Activated gamma-delta T cell treated with Interleukin-2 at 50 U/mL for 16 hours (primary cell): Measurements from ENCODE around the gene CSRNP3.

Experiments used
- DNase-seq: peaks from one replicate; pipeline ENCODE4 v3.0.0-alpha.2; 2020

Gene CSRNP3

GRCh38 chr2:165594231-165594934 is 124.9 kb downstream of the CSRNP3 start:
- DNase-seq, result no peak

GRCh38 chr2:165594935-165595255 is 125.4 kb downstream of the CSRNP3 start:
- DNase-seq, result no peak

DNA sequence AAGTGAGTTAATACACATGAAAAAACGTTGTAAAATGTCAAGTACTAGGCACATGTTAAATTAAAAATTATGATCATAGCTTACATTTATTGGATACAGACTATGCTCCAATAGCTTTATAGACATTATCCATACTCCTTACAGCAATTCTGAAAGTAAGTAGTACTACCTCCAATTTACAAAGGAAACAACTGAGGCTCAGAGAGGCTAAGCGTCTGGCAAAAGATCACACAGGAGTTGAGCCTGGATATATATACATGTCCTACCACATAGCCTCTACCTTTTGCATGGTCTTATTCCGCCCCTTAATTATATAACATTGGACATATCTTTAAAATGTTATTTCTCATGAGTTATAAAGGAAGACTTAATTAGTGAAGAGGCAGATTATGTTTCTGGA is 127.3 kb downstream of the CSRNP3 start:
- no peak for DNase-seq

DNA sequence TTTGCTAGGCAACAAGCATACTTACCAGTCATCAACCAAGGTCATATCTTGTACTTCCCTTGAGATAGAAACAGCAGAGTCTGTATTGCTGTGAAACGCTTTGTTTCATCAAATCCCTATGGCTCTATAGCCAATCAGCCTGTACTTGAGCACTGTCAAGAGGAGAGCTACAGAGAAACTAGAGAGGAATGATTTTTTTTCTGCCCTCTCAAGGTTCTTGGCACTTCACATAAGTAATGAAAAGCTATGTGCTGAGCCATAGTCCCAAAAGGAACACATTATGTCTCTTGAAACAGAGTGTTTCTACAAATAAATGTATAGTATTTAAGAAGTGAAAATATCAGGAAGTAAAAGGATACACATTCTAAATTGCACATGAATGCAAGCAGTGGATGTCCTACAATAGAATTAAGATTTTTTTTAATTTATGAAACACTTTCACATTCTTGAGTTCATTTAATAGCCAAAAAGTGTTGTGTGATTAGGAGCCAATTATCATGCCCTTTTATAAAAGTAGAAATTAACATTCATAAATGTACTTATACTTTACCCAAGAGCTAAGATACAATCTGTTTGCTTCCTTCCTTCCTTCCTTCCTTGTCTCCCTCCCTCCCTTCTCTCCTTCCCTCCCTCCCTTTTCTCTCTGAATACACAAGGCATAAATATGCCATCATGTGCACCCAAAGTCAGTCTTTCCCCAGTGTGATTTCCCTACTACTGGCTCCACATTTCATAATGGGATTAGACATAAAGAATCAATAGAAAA is 131.8 kb downstream of the CSRNP3 start:
- no peak for DNase-seq

DNA sequence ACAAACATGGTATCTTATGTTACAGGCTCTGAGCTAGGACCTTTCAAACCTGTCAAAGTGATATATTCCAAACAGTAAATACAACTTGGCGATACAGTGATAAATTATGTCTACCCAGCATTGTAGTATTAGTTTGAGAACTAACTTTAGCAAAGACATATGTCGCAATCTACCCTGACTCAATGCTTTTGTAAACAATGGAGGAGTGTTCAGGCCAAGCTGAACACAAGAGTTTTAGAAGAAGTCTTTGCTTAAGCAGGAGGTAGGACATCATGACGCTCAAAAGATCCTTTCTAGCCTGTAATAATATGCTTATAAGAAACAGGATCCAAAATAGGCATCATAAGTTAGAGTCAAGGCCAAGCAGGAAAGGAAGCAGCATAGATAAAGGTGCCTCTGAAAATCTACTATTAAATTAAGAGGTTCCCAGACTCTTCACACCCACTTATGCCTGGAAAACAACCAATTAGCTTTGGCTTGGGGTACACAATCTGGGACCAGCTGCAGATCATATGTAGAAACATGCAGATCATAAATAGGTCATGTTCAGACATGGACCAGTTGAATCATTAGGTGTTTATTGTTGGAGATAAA is 132.5 kb downstream of the CSRNP3 start:
- DNase-seq, result no peak

- DNase-seq, result no peak
These were observed 140.2 kb downstream of the CSRNP3 start for GRCh38 chr2:165609672-165610071.

DNA sequence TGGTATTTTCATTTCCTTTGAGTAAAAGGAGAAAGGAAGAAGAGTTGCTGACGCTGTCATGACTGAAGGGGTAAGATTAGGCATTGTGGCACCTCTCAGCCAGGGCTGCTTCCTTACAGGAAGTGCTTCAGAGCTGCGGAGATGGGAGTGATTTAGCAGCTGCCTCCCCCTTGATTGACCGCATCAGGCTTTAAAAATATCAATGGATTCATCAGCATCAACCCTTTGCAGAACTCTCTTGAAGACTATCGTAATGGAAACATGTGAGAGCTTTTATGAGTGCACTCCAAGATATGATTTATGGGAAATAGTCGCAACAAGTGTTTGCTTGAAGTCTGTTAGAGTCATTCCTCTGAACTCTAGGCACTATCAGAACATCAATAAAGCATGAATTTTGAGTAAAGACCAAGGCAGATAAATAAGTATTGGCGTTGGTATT is 141.1 kb downstream of the CSRNP3 start:
- no peak for DNase-seq

DNA sequence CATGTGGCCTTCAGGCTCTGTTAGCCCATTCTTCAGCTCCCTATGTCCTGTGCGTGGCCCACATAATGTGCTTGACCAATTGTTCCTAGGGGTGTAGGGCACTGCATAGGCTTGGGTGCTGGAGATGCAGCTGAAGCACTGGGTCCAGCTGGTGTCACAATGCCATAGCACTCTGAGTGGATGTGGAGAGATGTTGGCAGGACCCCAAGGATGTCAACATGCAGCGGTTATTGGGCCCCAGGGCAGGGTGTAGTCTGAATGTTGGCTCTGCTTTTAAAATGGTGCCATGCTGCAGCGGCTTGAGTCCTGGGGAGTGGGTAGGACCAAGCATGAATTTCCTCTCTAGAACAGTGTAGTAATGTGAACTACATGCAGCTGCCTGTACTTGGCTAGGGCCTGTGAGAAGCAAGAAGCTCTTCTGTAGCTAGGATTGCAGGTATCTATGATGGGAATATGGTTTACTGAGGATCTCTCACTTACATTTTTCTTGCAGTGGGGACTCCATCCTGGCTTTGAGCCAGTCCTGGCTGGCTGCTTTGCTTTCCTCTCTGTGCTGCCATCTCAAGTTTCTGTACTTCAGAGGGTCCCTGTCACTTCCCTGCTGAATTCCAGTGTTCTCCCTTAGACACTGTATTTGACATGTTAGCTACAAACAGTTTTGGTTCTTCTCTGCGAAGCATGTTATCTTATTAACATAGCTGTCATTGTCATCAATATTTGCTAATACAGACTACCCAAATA is 148.4 kb downstream of the CSRNP3 start:
- no peak for DNase-seq

- DNase-seq, result no peak
These were observed 149.3 kb downstream of the CSRNP3 start for GRCh38 chr2:165618806-165619205.

GRCh38 chr2:165621086-165621560 is 151.6 kb downstream of the CSRNP3 start:
- DNase-seq, result no peak

GRCh38 chr2:165623161-165623560 is 153.7 kb downstream of the CSRNP3 start:
- no peak for DNase-seq

DNA sequence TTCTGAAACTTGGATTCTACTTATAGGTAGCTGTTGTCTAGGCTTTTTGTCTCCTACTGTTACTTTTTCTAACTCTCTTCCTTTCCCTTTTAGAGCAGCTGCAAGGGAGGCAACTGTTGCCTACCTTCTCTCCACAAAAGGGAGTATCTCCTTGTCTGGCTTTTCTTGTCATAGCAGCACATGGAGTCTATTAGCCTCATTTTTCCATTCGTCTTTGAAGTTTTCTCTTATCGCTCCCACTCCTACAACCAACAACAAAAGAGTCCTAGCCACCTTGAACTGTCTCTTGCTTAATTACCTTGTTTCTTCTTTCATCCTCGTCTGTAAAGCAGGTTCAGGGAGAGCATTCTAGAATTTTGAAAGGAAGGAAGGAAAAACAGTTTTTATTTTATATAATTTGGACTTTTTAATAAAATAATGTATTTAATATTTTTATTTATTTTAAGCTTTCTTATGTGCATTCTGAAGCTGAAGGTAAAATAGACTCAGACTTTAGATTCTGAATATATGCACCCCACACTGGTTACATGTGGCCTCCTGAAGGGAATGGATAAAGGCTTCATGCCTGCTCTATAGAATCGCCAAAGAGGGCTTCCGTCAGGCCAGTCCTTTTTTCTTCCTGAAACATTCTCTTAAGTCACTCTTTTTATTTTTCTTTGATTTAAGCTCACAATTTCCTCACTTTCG is 154.4 kb downstream of the CSRNP3 start:
- DNase-seq, result no peak

DNA sequence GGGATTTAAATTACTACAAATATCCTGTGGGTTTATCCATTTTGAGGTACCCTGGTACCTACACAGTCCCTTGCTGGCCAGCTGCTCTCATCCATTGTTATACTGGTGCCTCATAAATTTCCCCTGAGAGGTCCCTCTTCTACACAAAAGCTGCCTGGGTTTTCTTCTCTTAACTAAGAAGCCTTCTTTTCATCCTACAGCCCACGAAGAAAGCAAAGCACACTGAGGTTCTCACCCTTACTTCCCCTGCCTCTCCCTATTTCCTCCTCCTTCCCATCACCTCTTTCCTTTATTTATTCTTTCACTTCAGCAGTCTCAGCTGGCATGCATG is 154.9 kb downstream of the CSRNP3 start:
- DNase-seq, result no peak

DNA sequence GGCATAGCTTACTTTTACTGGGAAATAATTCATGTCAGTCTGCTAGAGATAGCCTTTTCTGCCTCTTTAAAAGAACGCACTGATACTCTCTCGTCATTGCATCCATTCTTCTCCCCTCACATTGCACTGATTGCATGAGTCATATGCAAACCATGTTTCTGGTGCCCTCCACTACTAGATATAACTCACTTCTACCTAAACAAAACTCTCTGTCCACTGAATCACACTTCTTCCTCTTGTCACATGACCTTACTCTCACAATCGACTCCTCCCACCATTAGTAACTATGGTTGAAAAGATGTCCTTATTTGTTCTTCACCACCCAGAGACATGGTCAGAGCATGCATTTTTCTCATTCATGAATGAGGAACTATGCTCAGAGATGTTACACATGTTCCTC is 158.0 kb downstream of the CSRNP3 start:
- DNase-seq, result no peak

- no peak for DNase-seq
These were observed 160.3 kb downstream of the CSRNP3 start for GRCh38 chr2:165629776-165630175.

DNA sequence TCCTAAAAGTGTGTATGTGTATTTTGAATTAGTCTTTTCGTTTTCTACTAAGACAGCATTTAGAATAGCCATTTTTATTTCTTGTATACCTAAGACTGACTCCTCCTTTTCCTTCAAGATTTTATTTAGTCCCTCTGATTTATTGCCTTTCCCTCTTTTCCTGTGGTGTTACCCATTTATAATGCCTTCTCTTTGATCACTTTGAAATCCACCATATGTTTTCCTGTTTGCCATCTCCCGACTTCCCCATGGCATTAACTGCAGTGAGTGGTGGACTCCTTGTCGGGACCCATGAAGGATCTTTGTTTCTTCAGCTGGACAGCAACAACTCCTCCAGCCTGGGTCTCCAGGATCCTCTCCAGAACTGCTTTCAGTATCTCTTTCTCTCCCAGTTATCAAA is 160.7 kb downstream of the CSRNP3 start:
- DNase-seq, result no peak

DNA sequence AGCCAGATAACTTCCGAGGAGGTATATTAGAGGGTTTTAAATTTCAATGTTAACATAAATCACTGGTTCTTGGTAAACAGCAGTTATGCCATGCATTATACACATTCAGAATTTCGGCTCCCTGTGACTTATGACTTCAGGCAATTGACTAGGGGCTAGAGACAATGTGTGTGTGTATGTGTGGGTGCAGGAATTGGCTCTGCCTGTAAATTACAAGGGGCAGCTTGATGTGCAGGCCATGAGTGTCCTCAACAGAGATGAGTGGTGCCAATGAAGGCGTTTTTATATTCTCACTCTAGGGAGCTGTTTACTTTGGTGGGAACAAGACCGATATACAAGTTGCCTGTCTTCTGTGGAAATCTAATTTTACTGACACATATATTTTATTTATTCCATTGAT is 161.6 kb downstream of the CSRNP3 start:
- DNase-seq, result no peak

- DNase-seq, result no peak
These were observed 163.1 kb downstream of the CSRNP3 start for GRCh38 chr2:165632594-165632993.

DNA sequence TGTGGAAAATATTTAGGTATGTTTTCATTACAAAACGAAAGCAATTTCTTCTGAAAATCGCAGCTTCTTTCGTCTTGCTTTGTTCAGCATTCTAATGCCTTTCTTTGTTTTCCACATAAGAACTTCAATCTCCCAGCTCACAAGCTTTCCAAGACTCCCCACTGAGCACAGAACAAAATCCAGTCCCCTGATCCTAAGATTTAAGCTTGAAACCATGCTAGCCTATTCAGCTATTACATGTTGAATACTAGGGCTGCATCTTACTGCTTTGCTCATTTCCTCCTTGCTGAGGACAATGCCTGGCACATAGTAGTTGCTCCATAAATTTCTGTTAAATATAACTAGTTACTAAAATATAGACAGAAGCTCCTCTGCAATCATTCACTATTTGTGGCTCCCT is 163.9 kb downstream of the CSRNP3 start:
- no peak for DNase-seq

DNA sequence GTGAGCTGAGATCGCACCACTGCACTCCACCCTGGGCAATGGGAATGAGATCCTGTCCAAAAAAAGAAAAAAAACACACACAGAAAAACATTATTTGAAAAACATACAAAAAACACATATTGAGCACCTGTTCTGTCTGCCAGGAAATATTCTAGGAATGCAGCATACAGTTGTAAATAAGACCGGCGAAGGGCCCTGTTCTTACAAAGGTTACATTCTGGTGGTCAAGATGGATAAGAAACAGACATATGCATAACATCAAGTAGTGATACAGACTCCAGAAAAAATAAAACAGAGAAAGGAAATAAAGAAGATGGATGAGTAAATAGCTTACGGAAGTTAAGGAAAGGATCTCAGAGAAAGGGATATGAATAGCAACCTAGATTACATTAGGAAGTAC is 164.8 kb downstream of the CSRNP3 start:
- no peak for DNase-seq

DNA sequence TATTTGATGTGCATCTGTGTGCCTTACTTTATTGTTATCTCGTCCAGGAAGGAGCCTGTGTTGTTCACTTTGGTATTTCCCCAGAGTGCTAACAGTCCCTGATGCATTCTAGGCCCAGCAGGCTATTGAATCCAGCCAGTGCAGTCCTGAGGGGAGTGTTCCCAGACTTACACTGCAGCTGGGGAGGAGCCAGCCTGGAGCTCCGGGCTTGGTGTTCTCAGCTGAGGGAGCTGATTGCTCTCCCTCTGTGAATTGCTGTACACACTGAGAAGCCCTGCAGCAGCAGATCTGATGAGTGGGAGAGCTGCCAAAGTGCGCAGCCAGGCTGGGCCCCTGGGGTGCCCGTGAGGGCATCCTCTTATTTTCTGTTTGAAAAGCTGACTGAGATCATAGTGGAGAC is 165.4 kb downstream of the CSRNP3 start:
- no peak for DNase-seq

GRCh38 chr2:165635532-165635931 is 166.0 kb downstream of the CSRNP3 start:
- DNase-seq, result no peak

DNA sequence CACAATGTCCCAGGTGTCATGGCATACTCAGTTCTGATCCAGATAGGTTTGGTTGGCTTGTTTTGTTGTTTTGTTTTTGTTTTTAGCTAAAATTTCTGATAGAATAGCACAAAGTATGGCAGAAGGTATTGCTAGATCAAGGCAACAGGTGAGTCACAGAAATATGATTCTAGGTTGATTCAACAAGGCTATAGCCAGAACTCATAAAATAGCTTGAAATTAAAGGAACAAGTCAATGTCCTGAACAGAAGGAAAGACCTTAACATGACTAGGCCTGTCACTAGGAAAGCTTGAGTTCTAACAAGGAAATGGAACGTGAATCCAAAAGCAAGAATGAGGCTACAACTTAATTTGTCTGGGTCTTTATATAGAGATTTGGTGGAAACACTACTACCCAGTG is 167.5 kb downstream of the CSRNP3 start:
- no peak for DNase-seq
